HepG2 (cell line): Measurements from ENCODE around the gene COX14. TPM values are rescaled to one million over a fixed set of nuclear protein-coding genes. Genes with fewer than 3 reads are reported as not detected.

Experiments
- ATAC-seq: fragments of 200-7000 bp; cut with Tn5 transposase; 3 replicates; pipeline ENCODE4 v1.9.1; 2020; ENCODE audit warnings: mild to moderate bottlenecking, moderate library complexity
- BruUV-seq: library from RNA; stranded (reverse); fragments of 400-500 nt; replicated peaks from 2 replicates; lab custom pipeline; 2021; lab: Mats Ljungman, UMichigan
- CTCF ChIA-PET: fragments of 300-600 bp; formaldehyde crosslinking; extraction: SDS; loops from one replicate; lab custom pipeline; 2021; ENCODE audit warnings: low total read pairs, inconsistent platforms, low intra/inter-chr PET ratio; lab: Yijun Ruan, JAX
- POLR2A ChIA-PET: fragments of 350-600 bp; sonication (Branson Sonifier 250); formaldehyde crosslinking; loops from one replicate; lab custom pipeline; 2020; ENCODE audit warnings: antibody characterized with exemption, inconsistent platforms; lab: Yijun Ruan, JAX
- DNase-seq: peaks from one replicate; pipeline ENCODE4 v3.0.0-alpha.2; 2015; ENCODE audit warnings: low spot score
- FAIRE-seq: peaks from 3 replicates; lab custom pipeline; 2011; peaks lifted over from hg19 to GRCh38; lab: Jason Lieb, UNC
- H2AFZ ChIP-seq: one replicate; pipeline ENCODE4 v1.6.1; 2011; ENCODE audit warnings: low read length, inconsistent platforms
- H3K27ac ChIP-seq: fragments of 300-600 bp; 3 replicates; pipeline ENCODE4 v1.8.0; 2011; ENCODE audit warnings: mixed run types, mild to moderate bottlenecking, mixed read lengths, low read length, inconsistent platforms; ENCODE audit not compliant: insufficient read depth; ENCODE audit errors: extremely low read length
- H3K27me3 ChIP-seq, 2 experiments: fragments of 200-600 bp in 1 of 2; 2 replicates in 1 of 2; 3 replicates in 1 of 2; pipeline versions ENCODE4 v1.6.0 to v1.8.0; 2011; ENCODE audit warnings: low read length in 2 of 2, mild to moderate bottlenecking in 2 of 2, moderate library complexity in 2 of 2, inconsistent platforms in 1 of 2; ENCODE audit not compliant: insufficient read depth in 2 of 2, control insufficient read depth in 1 of 2
- H3K36me3 ChIP-seq, 2 experiments: fragments of 200-600 bp in 1 of 2; replicated peaks in 1 of 2; 2 replicates in 1 of 2; 3 replicates in 1 of 2; pipeline versions ENCODE4 v1.5.1 to v1.8.0; 2011; ENCODE audit warnings: low read length in 2 of 2, inconsistent platforms in 1 of 2; ENCODE audit not compliant: insufficient read depth in 2 of 2, control insufficient read depth in 1 of 2
- H3K4me1 ChIP-seq: 2 replicates; pipeline ENCODE4 v1.5.1; 2012; ENCODE audit warnings: low read length, inconsistent platforms; ENCODE audit not compliant: insufficient read depth
- H3K4me2 ChIP-seq: 2 replicates; pipeline ENCODE4 v1.6.0; 2011; ENCODE audit warnings: low read depth, low read length, inconsistent platforms
- H3K4me3 ChIP-seq, 3 experiments: fragments of 200-600 bp in 1 of 3; sonication (generic), shearing (Covaris generic) in 1 of 3; replicated peaks in 1 of 3; 2 replicates each; pipeline ENCODE4 v1.5.1; 2011 to 2016; ENCODE audit warnings: low read length in 3 of 3, inconsistent platforms in 2 of 3, low read depth in 2 of 3, mild to moderate bottlenecking in 2 of 3, control low read depth in 1 of 3, mixed read lengths in 1 of 3; ENCODE audit not compliant: insufficient read depth in 1 of 3
- H3K79me2 ChIP-seq: one replicate; pipeline ENCODE4 v1.6.1; 2011; ENCODE audit warnings: low read length, inconsistent platforms; ENCODE audit not compliant: insufficient read depth
- H3K9ac ChIP-seq: 2 replicates; pipeline ENCODE4 v1.6.0; 2011; ENCODE audit warnings: mild to moderate bottlenecking, low read depth, low read length, inconsistent platforms; ENCODE audit not compliant: insufficient read depth
- H3K9me3 ChIP-seq: 2 replicates; pipeline ENCODE4 v1.5.1; 2012; ENCODE audit warnings: mild to moderate bottlenecking, low read length
- H4K20me1 ChIP-seq: 2 replicates; pipeline ENCODE4 v1.6.0; 2011; ENCODE audit warnings: inconsistent platforms, mild to moderate bottlenecking, low read length, moderate library complexity; ENCODE audit not compliant: insufficient read depth
- BHLHE40 ChIP-seq: IDR thresholded peaks from 2 replicates; pipeline ENCODE4 v1.6.1; 2011; ENCODE audit warnings: low read length, improper control_type of control experiment
- FOSL1 ChIP-seq: sonication (generic); formaldehyde crosslinking; IDR thresholded peaks from 2 replicates; pipeline ENCODE4 v1.9.0; 2021; ENCODE audit warnings: missing genetic modification reagents, borderline replicate concordance
- IKZF4 ChIP-seq: sonication (generic); formaldehyde crosslinking; IDR thresholded peaks from 2 replicates; pipeline ENCODE4 v1.5.1; 2020; ENCODE audit warnings: borderline replicate concordance, mild to moderate bottlenecking, low read depth, missing genetic modification reagents; ENCODE audit errors: not compliant biosample characterization
- KLF12 ChIP-seq: sonication (generic); formaldehyde crosslinking; IDR thresholded peaks from 2 replicates; pipeline ENCODE4 v1.4.0; 2020; ENCODE audit warnings: missing genetic modification reagents, borderline replicate concordance
- SETDB1 ChIP-seq: sonication (generic); formaldehyde crosslinking; IDR thresholded peaks from 2 replicates; pipeline ENCODE4 v1.5.1; 2020; ENCODE audit warnings: missing genetic modification reagents, mild to moderate bottlenecking, borderline replicate concordance
- SMAD9 ChIP-seq: sonication (generic); formaldehyde crosslinking; IDR thresholded peaks from 2 replicates; pipeline ENCODE4 v1.5.1; 2020; ENCODE audit warnings: mild to moderate bottlenecking, missing genetic modification reagents
- SOX5 ChIP-seq: IDR thresholded peaks from 2 replicates; pipeline ENCODE4 v1.6.1; 2016; ENCODE audit warnings: borderline replicate concordance
- ZNF124 ChIP-seq: sonication (generic); formaldehyde crosslinking; IDR thresholded peaks from 2 replicates; pipeline ENCODE4 v1.4.0; 2020; ENCODE audit warnings: missing genetic modification reagents
- ZNF331 ChIP-seq: sonication (generic); formaldehyde crosslinking; IDR thresholded peaks from 2 replicates; pipeline ENCODE4 v1.4.0; 2020; ENCODE audit warnings: missing genetic modification reagents
- ZNF724P ChIP-seq: sonication (generic); formaldehyde crosslinking; IDR thresholded peaks from 2 replicates; pipeline ENCODE4 v1.8.0; 2022; ENCODE audit warnings: missing genetic modification reagents, borderline replicate concordance
- ZNF816 ChIP-seq: sonication (generic); formaldehyde crosslinking; IDR thresholded peaks from 2 replicates; pipeline ENCODE4 v1.8.0; 2022; ENCODE audit warnings: missing genetic modification reagents, mild to moderate bottlenecking, borderline replicate concordance
- ZNF878 ChIP-seq: sonication (generic); formaldehyde crosslinking; IDR thresholded peaks from 2 replicates; pipeline ENCODE4 v1.8.1; 2023; ENCODE audit warnings: mild to moderate bottlenecking, missing genetic modification reagents, moderate library complexity
- WGBS: methylation state at CpG from one replicate; pipeline ENCODE4 v1.1.6; 2017; ENCODE audit warnings: low lambda C conversion rate; 5-methylcytosine and 5-hydroxymethylcytosine counted together
- in situ Hi-C: cut with HindIII; loops from 2 replicates; pipeline ENCODE4 v1.10.0; 2017; ENCODE audit warnings: low pct_unique_long_range_greater_than_20kb; ENCODE audit not compliant: extremely low pct_ligation_motif_present
- intact Hi-C: fragments of 100-400 bp; cut with micrococcal nuclease; formaldehyde crosslinking; loops from one replicate; pipeline ENCODE4 v1.10.0; 2022; ENCODE audit not compliant: unreplicated experiment
- polyA plus RNA-seq, 8 experiments: library from polyadenylated mRNA; depleted of rRNA in 3 of 8; stranded (reverse) in 7 of 8; unstranded in 1 of 8; fragments of >200 nt; fragmentation: Illumina TruSeq in 4 of 8; extraction: Trizol in 4 of 8; gene quantifications; 2 replicates each; pipeline versions ENCODE4 v1.2.1 to v1.2.3, GENCODE V29; 2011 to 2016; ENCODE audit warnings: low read depth in 4 of 8, missing spikeins in 1 of 8, mixed read lengths in 1 of 8; ENCODE audit not compliant: insufficient read depth in 1 of 8
- total RNA-seq, 5 experiments: library from RNA; depleted of rRNA; stranded (reverse); fragments of >200 nt; fragmentation: Illumina TruSeq; extraction: Trizol; gene quantifications; 2 replicates each; pipeline ENCODE4 v1.2.3, GENCODE V29; 2016; ENCODE audit warnings: low read depth in 1 of 5

Gene COX14
- total and polyA plus RNA-seq, 2 of the 13 experiments (the other 11 are each of a cell fraction or from before 2014, with no cell fraction given), result 53.0 to 71.6 TPM

GRCh38 chr12:50120521-50120920 lies 8.5 kb downstream of the COX14 start:
- ATAC-seq (no peak), DNase-seq (no peak)
- Histone ChIP-seq H3K9me3 (no peaks in the 10 kb centered on the region), H3K27ac (no peak overlapping the region), H3K9ac (no peak overlapping the region), H4K20me1 (no peaks in the 10 kb centered on the region), H3K4me1 (no peaks in the 10 kb centered on the region)
- 100% methylated on average over 3 of the region's 3 CpGs for WGBS
- TF ChIP-seq SETDB1 (no peak), IKZF4 (CRISPR knock-in tag) (no peak), ZNF816 (CRISPR knock-in tag) (no peak), ZNF878 (CRISPR knock-in tag) (no peak), ZNF124 (CRISPR knock-in tag) (no peak), SMAD9 (CRISPR knock-in tag) (no peak), KLF12 (no peak), BHLHE40 (no peak), FOSL1 (CRISPR knock-in tag) (no peak), ZNF331 (CRISPR knock-in tag) (no peak), ZNF724P (CRISPR knock-in tag) (no peak), SOX5 (CRISPR knock-in tag) (no peak)
- TF ChIP-seq, all 625 proteins: peak for 0
- no TSS peak for BruUV-seq
- in situ Hi-C loops, result no loop called here
- H3K4me3 ChIP-seq, result no peak overlapping the region
- H3K4me2 ChIP-seq, result no peak overlapping the region
- ChIA-PET POLR2A (interaction anchor here (0.9 to 1.6 kb wide), 3 partner anchors 9 to 36 kb away, joined by 4 to 6 read pairs (median 4); partner anchors contain the start of gene COX14), CTCF (no interaction called here)
- intact Hi-C loops, result no loop called here
- H3K36me3 ChIP-seq, result peaks cover 3 to 28% of the 10 kb centered on the region in 2 experiments; a peak in 4 of 5 replicates
- FAIRE-seq, result no peak
- no peaks in the 10 kb centered on the region for H3K27me3 ChIP-seq
- H3K79me2 ChIP-seq, result peaks cover 4% of the 10 kb centered on the region
- no peak overlapping the region for H2AFZ ChIP-seq
